Hepatocyte (in vitro differentiated cells): ENCODE results near the gene BTD. TPM values are rescaled to one million over a fixed set of nuclear protein-coding genes. Genes with fewer than 3 reads are reported as not detected.

Experiments
- DNase-seq: peaks from one replicate; pipeline ENCODE4 v3.0.0-alpha.2; 2016; ENCODE audit warnings: low spot score
- H2AFZ ChIP-seq: fragments of 200-600 bp; sonication (generic); 2 replicates; pipeline ENCODE4 v1.6.0; 2016; ENCODE audit warnings: antibody characterized with exemption, mild to moderate bottlenecking
- H3K27ac ChIP-seq: fragments of 200-600 bp; sonication (generic); 2 replicates; pipeline ENCODE4 v1.5.1; 2016; ENCODE audit warnings: mild to moderate bottlenecking
- H3K27me3 ChIP-seq: fragments of 200-600 bp; sonication (generic); 2 replicates; pipeline ENCODE4 v1.6.1; 2016
- H3K36me3 ChIP-seq: fragments of 200-600 bp; sonication (generic); replicated peaks from 2 replicates; pipeline ENCODE4 v1.5.1; 2016; ENCODE audit warnings: low read depth; ENCODE audit not compliant: insufficient read depth
- H3K4me1 ChIP-seq: fragments of 200-600 bp; sonication (generic); 2 replicates; pipeline ENCODE4 v1.5.1; 2016; ENCODE audit warnings: mild to moderate bottlenecking, moderate library complexity; ENCODE audit not compliant: insufficient read depth
- H3K4me2 ChIP-seq: fragments of 200-600 bp; sonication (generic); 2 replicates; pipeline ENCODE4 v1.6.0; 2016
- H3K4me3 ChIP-seq: fragments of 200-600 bp; sonication (generic); 2 replicates; pipeline ENCODE4 v1.5.1; 2016; ENCODE audit warnings: mild to moderate bottlenecking
- H3K79me2 ChIP-seq: fragments of 200-600 bp; sonication (generic); 2 replicates; pipeline ENCODE4 v1.6.0; 2017; ENCODE audit warnings: mild to moderate bottlenecking
- H3K9me2 ChIP-seq: fragments of 200-600 bp; sonication (generic); replicated peaks from 2 replicates; pipeline ENCODE4 v1.6.0; 2017; ENCODE audit warnings: mild to moderate bottlenecking; ENCODE audit not compliant: insufficient read depth
- H3K9me3 ChIP-seq: fragments of 200-600 bp; sonication (generic); 2 replicates; pipeline ENCODE4 v1.5.1; 2016; ENCODE audit warnings: low read depth, mild to moderate bottlenecking
- H4K20me1 ChIP-seq: fragments of 200-600 bp; sonication (generic); 2 replicates; pipeline ENCODE4 v1.6.0; 2016; ENCODE audit warnings: mild to moderate bottlenecking; ENCODE audit not compliant: insufficient read depth, poor library complexity, severe bottlenecking
- CTCF ChIP-seq: fragments of 200-600 bp; sonication (generic); IDR thresholded peaks from 2 replicates; pipeline ENCODE4 v1.5.1; 2016; ENCODE audit warnings: antibody characterized with exemption, mild to moderate bottlenecking; ENCODE audit not compliant: poor library complexity
- EZH2 ChIP-seq: fragments of 200-600 bp; sonication (generic); IDR thresholded peaks from 2 replicates; pipeline ENCODE4 v1.6.1; 2016; ENCODE audit warnings: antibody characterized with exemption, mild to moderate bottlenecking, borderline replicate concordance
- EZH2phosphoT487 ChIP-seq: fragments of 200-600 bp; sonication (generic); IDR thresholded peaks from one replicate; pipeline ENCODE4 v1.6.1; 2018; ENCODE audit warnings: antibody characterized with exemption, mild to moderate bottlenecking, low read depth, moderate library complexity; ENCODE audit not compliant: unreplicated experiment, severe bottlenecking
- WGBS: methylation state at CpG from one replicate; pipeline ENCODE4 v1.1.6; 2016; ENCODE audit warnings: low lambda C conversion rate; ENCODE audit errors: missing lambda C conversion rate; 5-methylcytosine and 5-hydroxymethylcytosine counted together
- polyA plus RNA-seq: library from polyadenylated mRNA; unstranded; fragments of >200 nt; fragmentation: Nextera tagmentation; extraction: Ambion mirVana; gene quantifications from 2 replicates; pipeline ENCODE4 v1.2.1, GENCODE V29; 2016
- total RNA-seq: library from RNA; depleted of rRNA; stranded (reverse); fragments of >200 nt; gene quantifications from 2 replicates; pipeline ENCODE4 v1.2.3, GENCODE V29; 2014

Gene BTD
- total and polyA plus RNA-seq, 2 experiments from 2014 or later = 28.4 to 37.9 TPM

- no peaks in the 10 kb centered on the region for H3K27me3 ChIP-seq
- H2AFZ ChIP-seq = no peak overlapping the region
- 100% methylated on average over 1 of the region's 1 CpG for WGBS
- H3K4me2 ChIP-seq = no peak overlapping the region
- DNase-seq = no peak
- H3K4me1 ChIP-seq = peaks cover 18% of the 10 kb centered on the region
- no peaks in the 10 kb centered on the region for H4K20me1 ChIP-seq
- H3K36me3 ChIP-seq = no peaks in the 10 kb centered on the region
- no peaks in the 10 kb centered on the region for H3K9me3 ChIP-seq
- no peak overlapping the region for H3K4me3 ChIP-seq
- H3K9me2 ChIP-seq = no peaks in the 10 kb centered on the region
- TF ChIP-seq EZH2 = no peak
- TF ChIP-seq EZH2phosphoT487 = no peak
- no peak for TF ChIP-seq CTCF
- peak overlapping the region; percentile 22 for H3K27ac ChIP-seq
- no peaks in the 10 kb centered on the region for H3K79me2 ChIP-seq
Measured at GRCh38 chr3:15638891-15639262, 37.3 kb downstream of the BTD start.

DNA sequence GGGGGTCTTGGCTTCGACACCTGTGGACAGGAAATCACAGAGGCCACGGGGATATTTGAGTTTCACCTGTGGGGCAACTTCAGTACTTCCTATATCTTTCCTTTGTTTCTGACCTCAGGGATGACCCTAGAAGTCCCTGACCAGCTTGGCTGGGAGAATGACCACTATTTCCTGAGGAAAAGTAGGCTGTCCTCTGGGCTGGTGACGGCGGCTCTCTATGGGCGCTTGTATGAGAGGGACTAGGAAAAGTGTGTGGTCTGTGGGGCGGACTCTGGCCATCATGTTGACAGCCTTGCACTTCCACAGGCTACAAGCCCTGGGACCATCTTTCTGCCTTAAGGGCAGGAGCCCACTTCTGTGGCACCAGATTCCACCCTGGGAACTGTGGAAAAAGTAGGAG is 43.7 kb downstream of the BTD start:
- no peak for DNase-seq
- no peaks in the 10 kb centered on the region for H3K9me3 ChIP-seq
- no peak overlapping the region for H2AFZ ChIP-seq
- no peaks in the 10 kb centered on the region for H4K20me1 ChIP-seq
- no peaks in the 10 kb centered on the region for H3K9me2 ChIP-seq
- H3K4me3 ChIP-seq = no peak overlapping the region
- no peaks in the 10 kb centered on the region for H3K27me3 ChIP-seq
- H3K36me3 ChIP-seq = no peaks in the 10 kb centered on the region
- H3K27ac ChIP-seq = peak overlapping the region; percentile 74
- H3K79me2 ChIP-seq = no peaks in the 10 kb centered on the region
- H3K4me1 ChIP-seq = no peaks in the 10 kb centered on the region
- H3K4me2 ChIP-seq = no peak overlapping the region
- WGBS = 98% methylated on average over 6 of the region's 6 CpGs
- TF ChIP-seq CTCF = no peak
- TF ChIP-seq EZH2phosphoT487 = no peak
- TF ChIP-seq EZH2 = no peak

DNA sequence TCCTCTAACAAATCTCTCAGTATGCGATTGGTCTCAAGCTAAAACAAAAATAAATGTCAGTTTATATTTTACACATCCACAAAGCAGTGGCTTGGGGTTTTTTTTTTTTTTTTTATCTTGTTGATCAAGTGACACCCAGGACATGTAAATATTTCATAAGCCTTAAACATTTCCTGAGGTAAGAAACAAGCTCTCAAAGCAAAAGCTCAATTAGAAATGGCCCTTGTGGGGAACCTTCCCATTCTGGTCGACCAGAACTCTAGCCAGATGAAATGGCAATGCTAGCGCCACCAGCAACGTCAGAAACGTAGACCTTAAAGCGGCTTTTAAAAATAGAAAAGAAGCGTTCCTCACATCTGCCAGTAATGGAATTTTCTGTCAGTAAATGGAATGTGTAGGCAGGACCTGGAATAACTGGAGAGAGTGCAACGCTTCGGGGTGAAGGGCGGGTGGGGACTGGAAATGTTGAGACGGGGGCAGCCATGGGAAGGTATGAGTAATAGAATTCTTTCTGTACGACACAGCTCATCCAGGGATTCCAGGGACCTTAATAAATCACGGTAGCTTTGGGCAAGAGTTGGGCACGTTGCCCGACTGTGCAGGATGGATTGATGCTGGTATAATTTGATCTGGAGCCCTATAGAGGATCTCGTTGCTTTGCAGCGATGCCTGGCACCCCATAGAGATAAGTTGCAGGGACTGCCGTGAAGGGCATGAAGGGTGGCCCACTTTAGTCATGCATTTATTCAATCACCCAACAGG is 44.4 kb downstream of the BTD start:
- no peak overlapping the region for H2AFZ ChIP-seq
- WGBS = 76% methylated on average over 18 of the region's 18 CpGs
- H3K27me3 ChIP-seq = no peaks in the 10 kb centered on the region

More for the DNA sequence above, 44.4 kb downstream of the BTD start:
- no peaks in the 10 kb centered on the region for H3K9me3 ChIP-seq
- H3K36me3 ChIP-seq = no peaks in the 10 kb centered on the region
- H3K27ac ChIP-seq = peak overlapping the region; percentile 74
- no peaks in the 10 kb centered on the region for H3K4me1 ChIP-seq
- no peak overlapping the region for H3K4me3 ChIP-seq
- peak; percentile 68 for DNase-seq
- no peaks in the 10 kb centered on the region for H3K9me2 ChIP-seq
- H3K79me2 ChIP-seq = no peaks in the 10 kb centered on the region
- H4K20me1 ChIP-seq = no peaks in the 10 kb centered on the region
- H3K4me2 ChIP-seq = no peak overlapping the region
- TF ChIP-seq EZH2phosphoT487 (no peak), EZH2 (no peak), CTCF (no peak)
